Trophoblast cell (in vitro differentiated cells and primary cell): ENCODE measurements around the gene SYDE1.

Experiments
- DNase-seq, 2 donors: peaks; one replicate each; pipeline ENCODE4 v3.0.0-alpha.2; 2016
- H2AFZ ChIP-seq: 2 replicates; pipeline ENCODE4 v1.6.1; 2013; ENCODE audit warnings: low read length, moderate library complexity, mild to moderate bottlenecking; ENCODE audit not compliant: insufficient read depth, poor library complexity
- H2AK5ac ChIP-seq: 2 replicates; pipeline ENCODE4 v1.6.1; 2013; ENCODE audit warnings: mild to moderate bottlenecking, low read length
- H2BK120ac ChIP-seq: 2 replicates; pipeline ENCODE4 v1.6.1; 2013; ENCODE audit warnings: low read length, mild to moderate bottlenecking, moderate library complexity; ENCODE audit not compliant: insufficient read depth, poor library complexity
- H2BK12ac ChIP-seq: 2 replicates; pipeline ENCODE4 v1.6.1; 2013; ENCODE audit warnings: mild to moderate bottlenecking, low read length, moderate library complexity
- H2BK5ac ChIP-seq: 2 replicates; pipeline ENCODE4 v1.6.1; 2013; ENCODE audit warnings: low read length, low read depth, moderate library complexity, mild to moderate bottlenecking; ENCODE audit not compliant: poor library complexity
- H3K14ac ChIP-seq: 2 replicates; pipeline ENCODE4 v1.6.1; 2013; ENCODE audit warnings: mild to moderate bottlenecking, low read length
- H3K18ac ChIP-seq: 2 replicates; pipeline ENCODE4 v1.6.1; 2013; ENCODE audit warnings: mild to moderate bottlenecking, low read length
- H3K23ac ChIP-seq: 2 replicates; pipeline ENCODE4 v1.6.1; 2013; ENCODE audit warnings: low read length
- H3K27ac ChIP-seq: 2 replicates; pipeline ENCODE4 v1.5.1; 2013; ENCODE audit warnings: low read depth, mild to moderate bottlenecking, inconsistent platforms, low read length, moderate library complexity
- H3K27me3 ChIP-seq: 2 replicates; pipeline ENCODE4 v1.6.1; 2013; ENCODE audit warnings: inconsistent platforms, mild to moderate bottlenecking, low read length, moderate library complexity; ENCODE audit not compliant: insufficient read depth
- H3K36me3 ChIP-seq, 2 experiments: 1 replicate in 1 of 2; 2 replicates in 1 of 2; pipeline ENCODE4 v1.6.1; 2013; ENCODE audit warnings: low read length in 2 of 2, mild to moderate bottlenecking in 2 of 2, moderate library complexity in 1 of 2; ENCODE audit not compliant: insufficient read depth in 2 of 2, control insufficient read depth in 1 of 2
- H3K4ac ChIP-seq: 2 replicates; pipeline ENCODE4 v1.6.1; 2013; ENCODE audit warnings: low read depth, mild to moderate bottlenecking, low read length, moderate library complexity
- H3K4me1 ChIP-seq, 2 experiments: 1 replicate in 1 of 2; 2 replicates in 1 of 2; pipeline ENCODE4 v1.6.1; 2013; ENCODE audit warnings: low read length in 2 of 2, mild to moderate bottlenecking in 2 of 2, moderate library complexity in 1 of 2; ENCODE audit not compliant: insufficient read depth in 2 of 2, control insufficient read depth in 1 of 2
- H3K4me2 ChIP-seq: 2 replicates; pipeline ENCODE4 v1.6.1; 2013; ENCODE audit warnings: inconsistent platforms, mild to moderate bottlenecking, low read length, moderate library complexity
- H3K4me3 ChIP-seq: 2 replicates; pipeline ENCODE4 v1.5.1; 2013; ENCODE audit warnings: mild to moderate bottlenecking, low read depth, low read length, inconsistent platforms
- H3K79me1 ChIP-seq: one replicate; pipeline ENCODE4 v1.6.1; 2013; ENCODE audit warnings: low read length
- H3K79me2 ChIP-seq: 2 replicates; pipeline ENCODE4 v1.6.1; 2013; ENCODE audit warnings: low read length, mild to moderate bottlenecking; ENCODE audit not compliant: control insufficient read depth, insufficient read depth, poor library complexity
- H3K9ac ChIP-seq: 2 replicates; pipeline ENCODE4 v1.6.1; 2013; ENCODE audit warnings: mild to moderate bottlenecking, low read length
- H3K9me3 ChIP-seq: 2 replicates; pipeline ENCODE4 v1.6.1; 2013; ENCODE audit warnings: low read depth, mild to moderate bottlenecking, control low read depth, inconsistent platforms, low read length; ENCODE audit not compliant: insufficient read depth
- H4K12ac ChIP-seq: 2 replicates; pipeline ENCODE4 v1.6.1; 2013; ENCODE audit warnings: low read depth, mild to moderate bottlenecking, low read length, moderate library complexity
- H4K8ac ChIP-seq: 2 replicates; pipeline ENCODE4 v1.6.1; 2013; ENCODE audit warnings: low read depth, mild to moderate bottlenecking, low read length, moderate library complexity
- H4K91ac ChIP-seq: one replicate; pipeline ENCODE4 v1.6.1; 2013; ENCODE audit warnings: low read depth, mild to moderate bottlenecking, low read length, moderate library complexity
- WGBS: extraction: QIAGEN DNeasy Blood & Tissue Kit; methylation state at CpG from one replicate; pipeline ENCODE4 v1.1.7; 2013; ENCODE audit warnings: missing lambda C conversion rate; ENCODE audit not compliant: insufficient read length, insufficient coverage; ENCODE audit errors: extremely low coverage; 5-methylcytosine and 5-hydroxymethylcytosine counted together

The SYDE1 gene

GRCh38 chr19:15147090-15147489 lies 39.9 kb downstream of the SYDE1 start:
- H3K79me1 ChIP-seq = no peaks in the 10 kb centered on the region
- H4K8ac ChIP-seq = no peak overlapping the region
- no peak overlapping the region for H3K23ac ChIP-seq
- H3K27ac ChIP-seq = no peak overlapping the region
- WGBS = no CpG with 5 or more reads among the region's 1 CpG
- H3K4ac ChIP-seq = no peak overlapping the region
- no peaks in the 10 kb centered on the region for H3K36me3 ChIP-seq
- H3K4me2 ChIP-seq = no peak overlapping the region
- no peak overlapping the region for H3K18ac ChIP-seq
- H2BK120ac ChIP-seq = no peak overlapping the region
- H3K9ac ChIP-seq = no peak overlapping the region
- no peak overlapping the region for H2AK5ac ChIP-seq
- no peaks in the 10 kb centered on the region for H3K4me1 ChIP-seq
- no peak overlapping the region for H4K91ac ChIP-seq
- H3K14ac ChIP-seq = no peak overlapping the region
- no peak for DNase-seq
- no peak overlapping the region for H2AFZ ChIP-seq
- no peaks in the 10 kb centered on the region for H3K27me3 ChIP-seq
- no peak overlapping the region for H3K4me3 ChIP-seq
- H2BK12ac ChIP-seq = no peak overlapping the region
- no peak overlapping the region for H4K12ac ChIP-seq
- no peaks in the 10 kb centered on the region for H3K9me3 ChIP-seq
- no peaks in the 10 kb centered on the region for H3K79me2 ChIP-seq
- H2BK5ac ChIP-seq = no peak overlapping the region

- H3K27me3 ChIP-seq = no peaks in the 10 kb centered on the region
- H2BK5ac ChIP-seq = no peak overlapping the region
- H3K79me2 ChIP-seq = no peaks in the 10 kb centered on the region
- H3K9ac ChIP-seq = no peak overlapping the region
- no peak overlapping the region for H3K14ac ChIP-seq
- no CpG with 5 or more reads among the region's 5 CpGs for WGBS
- no peak overlapping the region for H4K8ac ChIP-seq
- H3K18ac ChIP-seq = no peak overlapping the region
- H3K4ac ChIP-seq = no peak overlapping the region
- H2BK12ac ChIP-seq = no peak overlapping the region
- no peak overlapping the region for H3K23ac ChIP-seq
- no peak overlapping the region for H3K27ac ChIP-seq
- H3K4me2 ChIP-seq = no peak overlapping the region
- H3K4me3 ChIP-seq = no peak overlapping the region
- H2AK5ac ChIP-seq = no peak overlapping the region
- no peak overlapping the region for H2BK120ac ChIP-seq
- no peak for DNase-seq
- no peaks in the 10 kb centered on the region for H3K9me3 ChIP-seq
- no peak overlapping the region for H4K12ac ChIP-seq
- H3K79me1 ChIP-seq = no peaks in the 10 kb centered on the region
- no peaks in the 10 kb centered on the region for H3K36me3 ChIP-seq
- no peak overlapping the region for H2AFZ ChIP-seq
- no peaks in the 10 kb centered on the region for H3K4me1 ChIP-seq
- H4K91ac ChIP-seq = no peak overlapping the region
Observed at GRCh38 chr19:15149737-15150136, 42.5 kb downstream of the SYDE1 start.

GRCh38 chr19:15154002-15154612 lies 46.9 kb downstream of the SYDE1 start:
- no peak overlapping the region for H3K27ac ChIP-seq
- H3K9me3 ChIP-seq = no peaks in the 10 kb centered on the region
- H3K27me3 ChIP-seq = no peaks in the 10 kb centered on the region
- H3K23ac ChIP-seq = no peak overlapping the region
- H3K79me1 ChIP-seq = no peaks in the 10 kb centered on the region
- H4K8ac ChIP-seq = no peak overlapping the region
- H2BK5ac ChIP-seq = no peak overlapping the region
- H2AFZ ChIP-seq = no peak overlapping the region
- peak; percentile 58 to 81 for DNase-seq
- H3K79me2 ChIP-seq = no peaks in the 10 kb centered on the region
- no peak overlapping the region for H2BK12ac ChIP-seq
- no peak overlapping the region for H3K4me3 ChIP-seq
- no peak overlapping the region for H2BK120ac ChIP-seq
- no peak overlapping the region for H4K12ac ChIP-seq
- no peaks in the 10 kb centered on the region for H3K4me1 ChIP-seq
- H2AK5ac ChIP-seq = no peak overlapping the region
- no peak overlapping the region for H3K14ac ChIP-seq
- WGBS = no CpG with 5 or more reads among the region's 3 CpGs
- no peak overlapping the region for H3K18ac ChIP-seq
- no peak overlapping the region for H3K4ac ChIP-seq
- H4K91ac ChIP-seq = no peak overlapping the region
- H3K9ac ChIP-seq = no peak overlapping the region
- H3K4me2 ChIP-seq = no peak overlapping the region
- no peaks in the 10 kb centered on the region for H3K36me3 ChIP-seq

- WGBS = no CpG with 5 or more reads among the region's 5 CpGs
Observed at GRCh38 chr19:15155296-15155695, 48.1 kb downstream of the SYDE1 start.

More at GRCh38 chr19:15155296-15155695, 48.1 kb downstream of the SYDE1 start:
- Histone ChIP-seq H2AFZ (no peak overlapping the region), H3K36me3 (peaks cover 5 to 8% of the 10 kb centered on the region in 2 experiments), H3K4ac (no peak overlapping the region), H3K18ac (no peak overlapping the region), H4K91ac (no peak overlapping the region), H3K27ac (no peak overlapping the region), H3K4me1 (no peaks in the 10 kb centered on the region), H3K9me3 (peaks cover 6% of the 10 kb centered on the region), H3K14ac (no peak overlapping the region), H2BK120ac (no peak overlapping the region), H3K4me3 (no peak overlapping the region), H2AK5ac (no peak overlapping the region), H3K9ac (no peak overlapping the region), H3K23ac (no peak overlapping the region), H3K27me3 (no peaks in the 10 kb centered on the region), H4K8ac (no peak overlapping the region), H3K4me2 (no peak overlapping the region), H2BK12ac (no peak overlapping the region), H3K79me2 (no peaks in the 10 kb centered on the region), H4K12ac (no peak overlapping the region), H3K79me1 (no peaks in the 10 kb centered on the region), H2BK5ac (no peak overlapping the region)
- DNase-seq = peak; percentile 23 to 56
